GM19025 (cell line): ENCODE measurements around the gene ZBTB7B.

Experiments used
- ATAC-seq: cut with Tn5 transposase; IDR thresholded peaks from one replicate; pipeline ENCODE4 v1.9.1; 2021; ENCODE audit warnings: mild to moderate bottlenecking, low read depth, moderate library complexity; ENCODE audit not compliant: unreplicated experiment

The ZBTB7B gene

GRCh38 chr1:155052439-155053395 is 50.1 kb downstream of the ZBTB7B start:
- ATAC-seq = no peak

DNA sequence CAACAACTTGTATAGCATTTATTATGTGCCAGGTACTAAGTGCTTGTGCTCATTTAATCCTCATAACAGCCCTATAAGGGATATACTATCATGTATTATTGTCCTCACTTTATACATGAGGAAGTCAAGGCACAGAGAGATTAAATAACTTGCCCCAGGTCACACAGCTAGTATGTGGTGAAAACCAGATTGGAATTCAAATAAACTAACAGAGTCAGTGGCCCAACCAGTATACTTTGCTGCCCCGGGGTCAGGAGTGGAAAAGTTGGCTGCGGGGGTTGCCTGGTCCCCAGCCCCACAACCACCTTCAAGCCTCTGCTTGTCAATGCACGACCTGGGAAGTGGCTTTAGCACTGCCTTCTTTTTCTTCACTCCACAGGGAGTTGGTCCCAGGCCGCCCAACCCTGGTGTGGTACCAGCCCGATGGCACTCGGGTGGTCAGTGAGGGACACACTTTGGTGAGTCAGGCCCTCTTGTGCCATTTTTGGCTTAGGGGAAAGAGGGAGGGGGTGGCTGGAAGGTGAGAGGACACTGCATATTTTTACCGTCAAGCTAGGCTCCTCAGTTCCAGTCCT is 51.0 kb downstream of the ZBTB7B start:
- no peak for ATAC-seq

DNA sequence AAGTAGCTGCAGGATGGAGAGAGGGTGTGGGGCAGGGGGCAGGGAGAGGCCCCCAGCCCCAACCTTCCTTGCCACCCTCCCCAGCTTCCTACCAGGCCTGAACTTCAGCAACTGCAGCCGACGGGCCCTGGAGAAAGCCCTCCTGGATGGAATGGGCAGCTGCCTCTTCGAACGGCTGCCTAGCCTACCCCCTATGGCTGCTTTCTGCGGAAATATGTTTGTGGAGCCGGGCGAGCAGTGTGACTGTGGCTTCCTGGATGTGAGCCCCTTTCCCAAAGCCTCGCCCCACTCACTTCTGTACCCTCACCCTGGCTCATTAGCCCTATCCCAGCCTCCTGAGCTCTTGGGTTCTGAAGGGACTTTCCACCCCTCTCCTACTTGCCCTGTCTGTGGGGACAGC is 54.5 kb downstream of the ZBTB7B start:
- ATAC-seq = no peak

GRCh38 chr1:155057788-155058211 is 55.2 kb downstream of the ZBTB7B start:
- ATAC-seq = no peak

GRCh38 chr1:155060736-155061135 is 58.1 kb downstream of the ZBTB7B start:
- ATAC-seq = no peak

- no peak for ATAC-seq
These were observed 59.0 kb downstream of the ZBTB7B start for GRCh38 chr1:155061381-155062150.

GRCh38 chr1:155062151-155062686 is 59.6 kb downstream of the ZBTB7B start:
- ATAC-seq = no peak

DNA sequence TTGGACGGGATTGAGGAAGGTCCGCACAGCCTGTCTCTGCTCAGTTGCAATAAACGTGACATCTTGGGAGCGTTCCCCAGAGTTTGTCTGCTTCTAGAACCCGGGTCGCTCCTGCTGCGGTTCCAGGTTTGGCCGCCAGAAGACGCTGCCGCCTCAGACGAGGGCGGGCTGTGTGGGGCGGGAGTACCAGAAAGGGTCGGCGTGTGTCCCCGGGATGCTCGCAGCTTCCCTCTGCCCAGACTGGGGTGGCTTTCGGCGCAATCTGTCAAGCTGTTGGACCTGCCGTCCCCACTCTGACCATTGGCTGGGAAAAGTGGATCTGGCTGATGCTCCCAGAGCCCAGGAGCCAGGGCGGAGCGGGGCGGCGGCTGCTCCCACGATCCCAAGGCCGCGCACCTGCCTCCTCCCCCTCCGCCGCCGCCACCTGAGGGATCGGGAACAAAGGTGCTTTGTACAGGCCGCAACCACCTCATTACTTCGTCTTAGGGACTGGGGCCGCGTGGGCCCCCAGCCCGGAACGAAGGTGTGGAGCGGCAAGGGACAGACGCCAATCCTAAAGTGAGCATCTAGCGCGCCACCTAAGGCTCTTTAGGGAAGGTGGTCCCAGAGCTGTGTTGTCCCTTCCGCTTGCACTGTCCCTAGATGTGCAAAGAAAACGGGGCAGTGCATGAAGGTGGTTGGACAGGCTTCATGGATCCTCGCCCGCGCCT is 60.3 kb downstream of the ZBTB7B start:
- ATAC-seq = peak; percentile 5

DNA sequence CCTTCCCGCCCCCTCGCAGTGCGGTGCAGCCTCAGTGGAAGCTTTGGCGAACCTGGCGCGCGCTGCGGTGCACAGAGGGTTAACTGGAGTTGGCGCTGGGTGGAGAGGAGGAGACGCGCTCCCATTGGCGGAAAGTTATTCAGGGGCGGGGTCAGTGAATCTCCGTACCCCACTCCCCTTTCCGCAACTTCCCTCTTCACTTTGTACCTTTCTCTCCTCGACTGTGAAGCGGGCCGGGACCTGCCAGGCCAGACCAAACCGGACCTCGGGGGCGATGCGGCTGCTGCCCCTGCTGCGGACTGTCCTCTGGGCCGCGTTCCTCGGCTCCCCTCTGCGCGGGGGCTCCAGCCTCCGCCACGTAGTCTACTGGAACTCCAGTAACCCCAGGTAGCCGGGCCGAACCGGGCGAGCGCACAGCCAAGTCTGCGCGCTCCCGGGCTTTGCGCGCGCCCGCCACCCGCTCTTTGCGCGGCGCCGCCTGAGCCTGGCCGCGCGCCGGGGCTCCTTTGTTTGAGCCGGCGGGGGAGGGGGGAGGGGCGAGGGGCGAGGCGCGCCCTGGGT is 61.0 kb downstream of the ZBTB7B start, which contains the start of gene EFNA4:
Gene EFNA4, plus strand, starts transcription at position 191 of the 561 bp plus-strand sequence. Its CDS starts 84 bp downstream, at position 275.
- peak; percentile 68 for ATAC-seq

- ATAC-seq = no peak
These were observed 61.7 kb downstream of the ZBTB7B start for GRCh38 chr1:155064111-155064831.

- ATAC-seq = no peak
These were observed 62.3 kb downstream of the ZBTB7B start for GRCh38 chr1:155064832-155065429.

DNA sequence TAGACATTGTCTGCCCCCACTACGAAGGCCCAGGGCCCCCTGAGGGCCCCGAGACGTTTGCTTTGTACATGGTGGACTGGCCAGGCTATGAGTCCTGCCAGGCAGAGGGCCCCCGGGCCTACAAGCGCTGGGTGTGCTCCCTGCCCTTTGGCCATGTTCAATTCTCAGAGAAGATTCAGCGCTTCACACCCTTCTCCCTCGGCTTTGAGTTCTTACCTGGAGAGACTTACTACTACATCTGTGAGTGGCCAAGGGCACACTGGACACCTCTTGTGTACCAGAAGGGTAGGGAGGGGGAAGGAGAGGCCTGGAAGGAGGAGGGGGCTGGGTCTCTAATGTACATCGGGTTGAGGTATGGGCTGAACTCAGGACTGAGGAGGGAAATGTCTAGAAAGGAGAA is 64.2 kb downstream of the ZBTB7B start:
- ATAC-seq = no peak
